ENCODE results near the gene STK32C. TPM values are rescaled to one million over a fixed set of nuclear protein-coding genes. Genes with fewer than 3 reads are reported as not detected.

STK32C gene
- polyA plus RNA-seq, 1 donor from 2014 or later = 23.2 TPM

DNA sequence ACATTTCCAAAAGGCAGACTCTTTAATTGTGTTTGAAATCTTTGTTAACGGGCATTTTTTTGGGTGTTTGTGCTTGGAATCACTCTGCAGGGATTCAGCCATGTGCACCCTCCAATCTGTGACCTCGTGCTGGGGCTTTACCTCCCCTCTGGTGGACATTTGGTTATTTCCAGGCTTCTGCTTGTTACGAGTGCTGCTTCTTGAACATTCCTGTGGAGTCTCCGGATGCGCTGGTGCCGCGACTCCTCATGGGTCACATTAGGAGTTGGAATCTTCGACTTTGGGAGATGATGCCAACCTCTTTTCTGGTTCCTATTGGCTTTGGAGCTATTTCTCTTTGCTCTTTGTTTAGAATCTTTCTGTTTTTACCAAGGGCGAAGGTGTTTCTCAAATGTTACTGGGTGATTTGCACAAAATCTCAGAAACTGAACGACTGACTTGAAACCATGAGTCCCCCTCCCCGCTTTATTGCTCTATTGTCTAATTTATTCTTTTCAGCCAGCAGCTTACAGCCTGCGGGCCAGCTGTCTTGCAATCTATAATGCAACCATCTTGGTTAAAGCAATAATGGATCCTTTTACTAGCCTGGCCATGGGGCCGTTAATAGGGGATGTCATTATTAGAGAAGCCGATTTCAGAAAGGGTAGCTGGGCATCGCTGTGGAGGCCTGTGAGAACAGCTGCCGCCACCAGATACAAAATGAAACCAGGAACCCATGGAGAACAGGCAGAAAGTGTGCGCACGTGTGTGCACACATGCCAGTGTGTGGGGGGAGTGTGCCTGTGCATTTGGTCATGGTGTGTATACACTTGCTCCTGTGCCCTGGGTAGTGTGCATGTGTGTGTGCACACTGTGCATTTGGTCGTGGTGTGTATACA, 130.9 kb downstream of the STK32C start:
- Histone ChIP-seq H3K4me2 (ENCODE audit: low read length) (no peak overlapping the region), H3K27ac (ENCODE audit: low read length) (no peak overlapping the region)

DNA sequence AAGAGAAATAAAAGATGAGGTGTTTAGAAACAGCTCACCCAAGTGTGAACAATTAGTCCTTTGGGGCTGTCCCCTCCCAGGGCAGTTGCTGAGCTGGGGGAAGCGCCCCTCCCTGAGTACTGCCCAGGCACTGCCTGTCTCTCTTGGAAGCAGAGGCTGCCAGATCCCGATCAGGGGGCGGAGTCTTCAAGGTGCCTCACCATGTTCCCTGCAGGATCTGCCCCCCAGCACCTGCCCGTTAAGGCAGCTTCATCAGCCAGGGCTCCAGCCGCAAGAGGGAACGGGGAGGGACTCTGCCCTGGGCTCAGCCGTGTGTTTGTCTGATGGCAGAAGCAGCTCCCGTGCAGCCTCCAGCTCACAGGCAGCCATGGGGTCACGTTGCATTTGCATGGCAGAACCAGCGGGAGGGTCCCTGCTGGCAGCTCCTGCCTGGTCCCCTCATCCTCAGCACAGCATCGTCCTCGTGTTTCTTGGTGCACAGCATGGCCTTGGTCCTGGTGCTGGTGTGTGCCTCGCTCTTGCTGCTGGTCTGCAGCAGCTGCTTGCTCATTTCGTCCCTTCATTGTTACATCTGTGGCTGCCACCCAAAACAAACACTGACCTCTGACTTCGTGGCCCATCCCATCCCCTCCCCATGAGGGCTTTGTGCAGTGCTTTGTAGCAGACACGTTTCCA, 131.7 kb downstream of the STK32C start:
- TF ChIP-seq MXI1 (conservative IDR thresholded peaks at IDR 0.05; ENCODE audit: poor library complexity, severe bottlenecking) (peak; percentile 32), EZH2 (IDR thresholded peaks at IDR 0.05; ENCODE audit: borderline replicate concordance, insufficient read depth, low read length, poor library complexity, severe bottlenecking) (no peak)
- H3K9me2 ChIP-seq (ENCODE audit: insufficient read depth, low read length) = no peaks in the 10 kb centered on the region
- no peaks in the 10 kb centered on the region for H3K36me3 ChIP-seq (ENCODE audit: insufficient read depth, low read length)
- no peaks in the 10 kb centered on the region for H3F3A ChIP-seq (ENCODE audit: insufficient read depth, low read length, poor library complexity, severe bottlenecking)
- H3K79me2 ChIP-seq (replicated peaks; ENCODE audit: insufficient read depth, low read length) = no peaks in the 10 kb centered on the region
- H4K20me1 ChIP-seq (ENCODE audit: insufficient read depth) = no peaks in the 10 kb centered on the region
- no peak overlapping the region for H3K27ac ChIP-seq (ENCODE audit: low read length)
- H3K9me3 ChIP-seq (ENCODE audit: low read length) = no peaks in the 10 kb centered on the region
- H3K27me3 ChIP-seq (ENCODE audit: insufficient read depth, low read depth, low read length) = no peaks in the 10 kb centered on the region
- H3K9ac ChIP-seq (ENCODE audit: low read length) = peak overlapping the region; percentile 38
- peak overlapping the region; percentile 35 for H2AFZ ChIP-seq (ENCODE audit: low read depth, low read length)
- no peak overlapping the region for H3K4me2 ChIP-seq (ENCODE audit: low read length)
- peak overlapping the region; percentile 37 for H3K4me3 ChIP-seq (ENCODE audit: low read length)

More for the DNA sequence above, 130.9 kb downstream of the STK32C start:
- no peaks in the 10 kb centered on the region for H3K9me2 ChIP-seq (ENCODE audit: insufficient read depth, low read length)
- H3K27me3 ChIP-seq (ENCODE audit: insufficient read depth, low read depth, low read length) = no peaks in the 10 kb centered on the region
- no peaks in the 10 kb centered on the region for H3F3A ChIP-seq (ENCODE audit: insufficient read depth, low read length, poor library complexity, severe bottlenecking)
- TF ChIP-seq EP300 (conservative IDR thresholded peaks at IDR 0.05; ENCODE audit: poor library complexity, severe bottlenecking) = no peak
- TF ChIP-seq, protein P1, sequence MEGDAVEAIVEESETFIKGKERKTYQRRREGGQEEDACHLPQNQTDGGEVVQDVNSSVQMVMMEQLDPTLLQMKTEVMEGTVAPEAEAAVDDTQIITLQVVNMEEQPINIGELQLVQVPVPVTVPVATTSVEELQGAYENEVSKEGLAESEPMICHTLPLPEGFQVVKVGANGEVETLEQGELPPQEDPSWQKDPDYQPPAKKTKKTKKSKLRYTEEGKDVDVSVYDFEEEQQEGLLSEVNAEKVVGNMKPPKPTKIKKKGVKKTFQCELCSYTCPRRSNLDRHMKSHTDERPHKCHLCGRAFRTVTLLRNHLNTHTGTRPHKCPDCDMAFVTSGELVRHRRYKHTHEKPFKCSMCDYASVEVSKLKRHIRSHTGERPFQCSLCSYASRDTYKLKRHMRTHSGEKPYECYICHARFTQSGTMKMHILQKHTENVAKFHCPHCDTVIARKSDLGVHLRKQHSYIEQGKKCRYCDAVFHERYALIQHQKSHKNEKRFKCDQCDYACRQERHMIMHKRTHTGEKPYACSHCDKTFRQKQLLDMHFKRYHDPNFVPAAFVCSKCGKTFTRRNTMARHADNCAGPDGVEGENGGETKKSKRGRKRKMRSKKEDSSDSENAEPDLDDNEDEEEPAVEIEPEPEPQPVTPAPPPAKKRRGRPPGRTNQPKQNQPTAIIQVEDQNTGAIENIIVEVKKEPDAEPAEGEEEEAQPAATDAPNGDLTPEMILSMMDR (IDR thresholded peaks at IDR 0.05; ENCODE audit: poor library complexity, severe bottlenecking) = peak; percentile 12
- no peak for TF ChIP-seq TAF1 (IDR thresholded peaks at IDR 0.05; ENCODE audit: low read depth)
- no peak for TF ChIP-seq SMC3 (conservative IDR thresholded peaks at IDR 0.05; ENCODE audit: poor library complexity)
- TF ChIP-seq EZH2 (IDR thresholded peaks at IDR 0.05; ENCODE audit: borderline replicate concordance, insufficient read depth, low read length, poor library complexity, severe bottlenecking) = no peak
- TF ChIP-seq, protein P2, sequence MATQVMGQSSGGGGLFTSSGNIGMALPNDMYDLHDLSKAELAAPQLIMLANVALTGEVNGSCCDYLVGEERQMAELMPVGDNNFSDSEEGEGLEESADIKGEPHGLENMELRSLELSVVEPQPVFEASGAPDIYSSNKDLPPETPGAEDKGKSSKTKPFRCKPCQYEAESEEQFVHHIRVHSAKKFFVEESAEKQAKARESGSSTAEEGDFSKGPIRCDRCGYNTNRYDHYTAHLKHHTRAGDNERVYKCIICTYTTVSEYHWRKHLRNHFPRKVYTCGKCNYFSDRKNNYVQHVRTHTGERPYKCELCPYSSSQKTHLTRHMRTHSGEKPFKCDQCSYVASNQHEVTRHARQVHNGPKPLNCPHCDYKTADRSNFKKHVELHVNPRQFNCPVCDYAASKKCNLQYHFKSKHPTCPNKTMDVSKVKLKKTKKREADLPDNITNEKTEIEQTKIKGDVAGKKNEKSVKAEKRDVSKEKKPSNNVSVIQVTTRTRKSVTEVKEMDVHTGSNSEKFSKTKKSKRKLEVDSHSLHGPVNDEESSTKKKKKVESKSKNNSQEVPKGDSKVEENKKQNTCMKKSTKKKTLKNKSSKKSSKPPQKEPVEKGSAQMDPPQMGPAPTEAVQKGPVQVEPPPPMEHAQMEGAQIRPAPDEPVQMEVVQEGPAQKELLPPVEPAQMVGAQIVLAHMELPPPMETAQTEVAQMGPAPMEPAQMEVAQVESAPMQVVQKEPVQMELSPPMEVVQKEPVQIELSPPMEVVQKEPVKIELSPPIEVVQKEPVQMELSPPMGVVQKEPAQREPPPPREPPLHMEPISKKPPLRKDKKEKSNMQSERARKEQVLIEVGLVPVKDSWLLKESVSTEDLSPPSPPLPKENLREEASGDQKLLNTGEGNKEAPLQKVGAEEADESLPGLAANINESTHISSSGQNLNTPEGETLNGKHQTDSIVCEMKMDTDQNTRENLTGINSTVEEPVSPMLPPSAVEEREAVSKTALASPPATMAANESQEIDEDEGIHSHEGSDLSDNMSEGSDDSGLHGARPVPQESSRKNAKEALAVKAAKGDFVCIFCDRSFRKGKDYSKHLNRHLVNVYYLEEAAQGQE (IDR thresholded peaks at IDR 0.05; ENCODE audit: borderline replicate concordance) = peak; percentile 63
- TF ChIP-seq RAD21 (conservative IDR thresholded peaks at IDR 0.05) = no peak
- TF ChIP-seq POLR2AphosphoS5 (IDR thresholded peaks at IDR 0.05) = no peak
- TF ChIP-seq MXI1 (conservative IDR thresholded peaks at IDR 0.05; ENCODE audit: poor library complexity, severe bottlenecking) = no peak
- H2AFZ ChIP-seq (ENCODE audit: low read depth, low read length) = no peak overlapping the region
- H3K36me3 ChIP-seq (ENCODE audit: insufficient read depth, low read length) = no peaks in the 10 kb centered on the region
- H3K79me2 ChIP-seq (replicated peaks; ENCODE audit: insufficient read depth, low read length) = no peaks in the 10 kb centered on the region
- no peaks in the 10 kb centered on the region for H3K9me3 ChIP-seq (ENCODE audit: low read length)
- H4K20me1 ChIP-seq (ENCODE audit: insufficient read depth) = no peaks in the 10 kb centered on the region
- H3K9ac ChIP-seq (ENCODE audit: low read length) = peak overlapping the region; percentile 38
- H3K4me3 ChIP-seq (ENCODE audit: low read length) = peak overlapping the region; percentile 37

Data from neural cell (in vitro differentiated cells).